Activated naive CD4-positive, alpha-beta T cell (primary cell): ENCODE results near the gene ABCG4.
"Not testable (repeated sequence)": the region's sequence is repeated elsewhere in the genome, so short reads cannot be mapped to it uniquely, and the experiment has no call there.

Source experiments
- DNase-seq, 4 experiments: peaks; one replicate each; lab custom pipeline; 2025; lab: John Stamatoyannopoulos, UW

Gene ABCG4

GRCh38 chr11:119181677-119182412 lies 33.0 kb downstream of the ABCG4 start:
- DNase-seq = no peak

GRCh38 chr11:119184399-119184798 lies 35.5 kb downstream of the ABCG4 start:
- not testable (repeated sequence) for DNase-seq

- no peak for DNase-seq
These were observed 37.3 kb downstream of the ABCG4 start for GRCh38 chr11:119185981-119186634.

GRCh38 chr11:119187123-119187892 lies 38.5 kb downstream of the ABCG4 start:
- DNase-seq = no peak

GRCh38 chr11:119188067-119188466 lies 39.2 kb downstream of the ABCG4 start:
- DNase-seq = no peak

GRCh38 chr11:119188887-119189286 lies 40.0 kb downstream of the ABCG4 start:
- no peak for DNase-seq

- no peak for DNase-seq
These were observed 40.5 kb downstream of the ABCG4 start for GRCh38 chr11:119189393-119189792.

GRCh38 chr11:119190531-119190930 lies 41.7 kb downstream of the ABCG4 start:
- no peak for DNase-seq

- DNase-seq = not testable (repeated sequence)
These were observed 42.4 kb downstream of the ABCG4 start for GRCh38 chr11:119191265-119191664.

GRCh38 chr11:119192111-119192510 lies 43.3 kb downstream of the ABCG4 start:
- DNase-seq = no peak

- no peak for DNase-seq
These were observed 44.1 kb downstream of the ABCG4 start for GRCh38 chr11:119193001-119193400.

- DNase-seq = no peak
These were observed 44.8 kb downstream of the ABCG4 start for GRCh38 chr11:119193626-119194025.

- DNase-seq = no peak
These were observed 46.1 kb downstream of the ABCG4 start for GRCh38 chr11:119194811-119195440.

- no peak for DNase-seq
These were observed 46.8 kb downstream of the ABCG4 start for GRCh38 chr11:119195680-119196079.

GRCh38 chr11:119196833-119197483 lies 48.1 kb downstream of the ABCG4 start:
- DNase-seq = peak in 2 of 4 experiments; percentile 12 to 26

GRCh38 chr11:119198925-119199324 lies 50.1 kb downstream of the ABCG4 start:
- DNase-seq = no peak

GRCh38 chr11:119201236-119201635 lies 52.4 kb downstream of the ABCG4 start:
- DNase-seq = not testable (repeated sequence)

- DNase-seq = no peak
These were observed 53.7 kb downstream of the ABCG4 start for GRCh38 chr11:119202554-119202953.

GRCh38 chr11:119204066-119204465 lies 55.2 kb downstream of the ABCG4 start:
- DNase-seq = no peak

GRCh38 chr11:119205080-119205479 lies 56.2 kb downstream of the ABCG4 start:
- DNase-seq = no peak

GRCh38 chr11:119205574-119206510 lies 57.0 kb downstream of the ABCG4 start, which contains the start of gene CBL:
Gene CBL, plus strand, starts transcription at chr11:119206339. Its CDS starts 79 bp downstream, at chr11:119206418.
- DNase-seq = peak; percentile 96 to 99 (median 97)
